HG02938 (cell line): ENCODE data around the gene SLBP.
A peak's percentile ranks its signal among the peaks of the same experiment; 100 is the strongest.

Experiments
- ATAC-seq: cut with Tn5 transposase; IDR thresholded peaks from one replicate; pipeline ENCODE4 v1.9.1; 2021; ENCODE audit warnings: mild to moderate bottlenecking, moderate library complexity; ENCODE audit not compliant: unreplicated experiment

Gene SLBP

DNA sequence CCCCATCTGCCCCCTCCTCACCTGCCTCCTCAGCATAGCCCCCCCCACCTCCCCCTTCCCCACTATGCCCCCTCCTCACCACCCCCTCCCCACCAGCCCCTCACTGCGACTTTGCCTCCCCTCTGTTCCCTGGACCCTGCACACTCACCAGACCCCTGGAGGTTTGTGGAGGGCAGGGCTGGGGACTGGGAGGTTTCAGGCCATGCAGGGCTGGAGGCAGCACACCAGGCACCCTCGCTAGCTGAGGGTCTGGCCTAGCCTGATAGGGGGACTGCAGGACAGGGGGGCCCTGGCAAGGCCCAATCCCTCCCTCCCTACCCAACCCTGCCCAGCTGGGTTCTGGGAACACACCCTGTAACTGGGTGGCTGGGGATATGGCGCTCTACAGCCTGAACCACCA, 37.3 kb upstream of the SLBP start:
- ATAC-seq: no peak

DNA sequence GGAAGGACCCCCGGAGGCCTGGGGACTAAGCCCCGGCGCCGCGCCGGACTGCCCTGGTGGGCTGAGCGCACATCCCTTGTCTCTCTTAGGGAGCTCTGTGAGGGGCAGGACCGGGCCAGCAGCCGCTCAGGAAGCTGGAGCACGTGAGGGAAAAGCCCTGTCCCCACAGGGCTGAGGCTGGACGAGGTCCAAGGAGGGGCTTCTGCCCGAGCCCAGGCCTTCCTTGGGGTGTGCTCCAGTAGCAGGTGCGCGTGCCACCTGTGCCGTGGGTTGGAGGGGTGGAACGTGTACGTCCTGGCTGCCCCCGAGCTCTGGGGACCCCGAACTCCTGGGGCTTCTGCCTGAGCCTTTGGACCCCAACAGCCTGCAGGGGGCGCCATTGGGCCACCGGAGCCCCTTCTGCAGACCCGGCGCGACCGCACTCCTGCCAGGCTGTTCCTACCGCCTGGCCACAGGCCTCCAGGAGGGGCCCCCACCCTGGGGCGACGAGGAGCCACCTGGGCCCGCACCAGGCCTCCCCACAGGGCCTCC, 36.4 kb upstream of the SLBP start:
- no peak for ATAC-seq

DNA sequence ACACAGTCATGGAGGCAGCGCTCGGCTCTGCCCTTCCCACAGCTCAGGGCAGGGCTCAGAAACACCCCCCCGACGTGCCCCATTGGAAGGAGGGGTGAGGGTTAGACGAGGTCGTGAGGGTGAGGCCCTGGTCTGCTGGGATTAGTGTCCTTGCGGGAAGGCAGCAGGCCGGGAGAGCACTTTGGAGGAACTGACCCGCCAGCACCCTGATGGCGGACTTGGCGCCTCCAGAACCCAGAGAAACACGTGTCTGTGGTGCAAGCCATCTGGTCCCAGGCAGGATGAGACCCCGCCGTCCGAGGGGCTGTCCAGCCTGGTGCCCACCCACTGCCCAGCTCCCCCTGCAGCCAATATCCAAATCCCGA, 35.5 kb upstream of the SLBP start:
- no peak for ATAC-seq

DNA sequence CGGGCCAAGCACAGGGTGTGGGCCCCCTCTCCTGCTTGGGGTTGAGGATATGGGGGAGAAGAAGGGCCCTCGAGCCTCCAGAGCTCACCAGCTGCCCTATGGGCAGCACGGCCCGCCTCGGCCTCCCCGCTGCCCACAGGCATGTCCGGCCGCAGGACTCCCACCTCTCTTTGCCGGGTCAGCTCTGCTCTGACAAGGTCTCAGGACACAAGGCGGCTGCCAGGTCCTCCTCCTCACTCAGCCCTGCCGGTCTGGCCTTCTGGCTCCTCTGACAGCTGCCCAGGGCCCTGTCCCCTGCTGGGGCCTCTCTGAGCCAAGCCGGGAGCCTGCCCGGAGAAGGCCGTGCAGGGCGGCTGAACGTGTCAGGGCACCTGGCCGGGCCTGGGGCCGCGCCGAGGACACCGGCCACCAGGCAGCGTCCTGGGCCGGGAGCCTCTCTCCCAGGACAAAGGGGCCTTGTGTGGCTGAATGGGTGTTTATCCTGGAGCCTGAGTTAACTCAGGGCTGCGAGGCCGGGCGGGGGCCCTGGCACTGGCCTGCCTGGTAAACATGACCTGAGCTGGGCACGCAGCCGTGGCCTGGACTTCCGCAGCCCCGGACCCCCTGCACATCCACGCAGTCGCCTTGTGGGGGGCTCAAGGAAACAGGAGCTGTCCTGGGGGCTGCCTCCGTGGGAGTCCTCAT, 34.9 kb upstream of the SLBP start:
- ATAC-seq: no peak

DNA sequence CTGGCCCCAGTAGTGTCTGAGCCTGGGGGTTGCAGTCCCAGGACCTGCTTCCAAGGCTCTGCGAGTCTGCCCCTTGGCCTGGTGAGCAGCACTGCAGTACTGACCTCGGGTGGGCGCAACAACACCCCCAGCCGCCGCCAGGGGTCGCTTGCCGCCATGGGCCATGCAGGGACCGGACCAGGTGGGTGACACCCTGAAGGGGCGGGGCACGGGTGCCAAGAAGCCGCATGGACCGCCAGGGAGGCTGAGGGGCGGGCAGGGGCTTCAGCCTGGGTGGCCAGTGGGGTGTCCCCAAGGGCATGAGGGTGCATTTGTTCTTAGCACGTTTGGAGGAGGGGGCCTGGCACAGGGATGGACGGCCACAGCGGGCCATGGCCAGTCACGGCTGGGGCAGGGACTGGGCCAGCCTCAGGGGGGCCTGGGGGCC, 34.2 kb upstream of the SLBP start:
- peak; percentile 67 for ATAC-seq

DNA sequence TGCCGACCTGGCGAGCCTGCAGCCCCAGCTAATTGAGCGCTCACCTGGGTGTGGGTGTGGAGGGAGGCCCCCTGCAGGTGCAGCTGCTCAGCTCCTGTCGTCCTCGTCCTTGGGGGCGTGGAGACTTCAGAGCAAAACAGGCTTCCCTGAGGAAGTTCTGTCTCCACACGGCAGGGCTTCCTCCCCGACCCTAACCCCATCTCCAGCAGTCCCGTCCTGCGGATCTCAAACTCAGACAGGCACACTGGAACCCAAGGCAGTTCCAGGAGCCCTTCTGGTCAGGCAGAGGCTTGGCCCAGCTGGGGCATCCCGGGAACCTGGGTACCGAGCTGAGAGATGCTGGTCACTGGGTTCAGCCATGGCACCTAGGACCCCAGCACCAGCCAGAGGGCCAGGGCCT, 33.6 kb upstream of the SLBP start:
- ATAC-seq: no peak

DNA sequence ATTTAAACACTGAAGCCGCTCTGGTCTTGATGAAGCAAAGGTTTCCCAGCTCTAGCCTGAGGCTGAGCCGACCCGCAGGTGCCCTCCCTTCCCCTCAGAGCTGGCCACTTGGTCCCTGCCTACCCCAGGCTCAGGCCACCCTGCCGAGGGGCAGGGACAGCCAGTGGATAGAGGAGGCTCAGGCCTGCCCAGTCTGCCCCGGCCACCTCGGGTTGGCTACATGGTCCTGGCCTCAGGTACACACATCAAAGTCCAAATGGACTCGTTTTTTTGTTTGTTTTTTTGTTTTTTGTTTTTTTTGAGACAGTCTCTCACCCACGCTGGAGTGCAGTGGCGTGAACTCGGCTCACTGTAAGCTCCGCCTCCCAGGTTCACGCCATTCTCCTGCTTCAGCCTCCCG, 33.0 kb upstream of the SLBP start:
- ATAC-seq: no peak

DNA sequence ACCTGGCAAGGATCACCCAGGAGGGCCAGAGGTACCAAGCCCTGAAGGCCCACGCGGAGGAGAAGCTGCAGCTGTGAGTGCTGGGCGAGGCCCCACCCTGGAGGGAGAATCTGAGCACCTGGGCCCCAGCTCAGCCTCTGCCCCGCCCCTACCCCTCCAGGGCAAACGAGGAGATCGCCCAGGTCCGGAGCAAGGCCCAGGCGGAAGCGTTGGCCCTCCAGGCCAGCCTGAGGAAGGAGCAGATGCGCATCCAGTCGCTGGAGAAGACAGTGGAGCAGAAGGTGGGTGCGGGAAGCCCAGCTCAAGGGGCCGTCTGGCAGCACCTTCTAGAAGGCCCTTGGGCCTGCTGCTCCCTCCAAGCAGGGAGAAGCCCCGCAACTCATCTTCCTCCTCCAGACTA, 32.4 kb upstream of the SLBP start:
- ATAC-seq: no peak

DNA sequence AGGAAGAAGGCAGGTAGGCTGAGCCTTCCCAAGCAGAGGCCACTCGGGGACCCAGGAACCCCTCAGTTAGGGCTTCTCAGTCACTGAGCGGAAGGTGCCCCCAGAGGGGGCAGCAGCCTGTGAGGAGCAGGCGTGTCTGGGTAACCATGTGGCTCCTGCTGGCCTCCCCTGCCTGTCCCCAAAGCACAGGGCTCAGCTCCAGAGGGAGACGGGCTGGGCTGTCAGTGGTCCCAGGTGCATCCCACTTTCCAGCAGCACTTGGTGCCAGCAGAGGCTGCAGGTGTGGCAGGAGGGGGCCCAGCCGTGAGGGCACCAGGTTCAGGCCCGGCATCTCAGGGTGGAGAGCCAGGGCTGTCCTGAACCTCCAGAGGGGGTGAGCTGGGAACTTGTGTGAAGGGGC, 31.9 kb upstream of the SLBP start:
- no peak for ATAC-seq

DNA sequence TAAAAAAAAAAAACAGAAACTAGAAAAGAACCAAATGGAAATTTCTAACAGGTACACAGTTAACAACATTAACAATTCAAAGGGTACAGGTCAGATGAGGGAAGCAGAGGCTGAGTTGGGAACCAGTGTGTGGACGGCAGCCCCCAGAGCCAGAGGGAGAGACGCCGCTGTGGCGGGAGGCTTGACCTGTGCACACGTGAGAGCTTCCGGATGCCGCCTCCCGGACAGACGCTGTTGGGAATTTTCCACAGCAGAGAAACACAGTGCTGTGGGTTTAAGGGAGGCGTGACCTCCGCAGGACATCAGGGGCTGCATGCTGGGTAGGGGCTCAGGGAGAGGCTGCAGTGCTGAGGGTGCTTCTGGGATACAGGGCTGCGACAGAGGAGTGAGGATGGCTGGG, 31.4 kb upstream of the SLBP start:
- no peak for ATAC-seq

DNA sequence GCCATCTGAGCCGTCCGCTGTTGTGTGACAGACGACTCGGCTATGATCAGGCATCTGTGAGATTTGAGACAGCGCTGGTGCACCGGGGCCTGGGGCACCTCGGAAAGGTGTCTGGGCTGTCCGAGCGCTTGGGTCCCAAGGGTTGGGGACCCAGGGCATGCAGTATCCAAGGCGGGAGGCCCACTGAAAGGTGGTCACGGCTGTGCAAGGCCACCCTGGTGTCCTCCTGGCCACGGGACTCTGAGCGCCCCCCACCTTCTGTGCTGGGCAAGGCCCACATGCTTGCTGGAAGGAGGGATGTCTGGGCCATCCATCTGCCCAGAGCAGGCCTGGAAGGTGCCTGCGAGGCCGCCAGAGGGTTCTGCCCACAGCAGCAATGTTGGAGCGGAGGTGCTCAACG, 29.1 kb upstream of the SLBP start:
- ATAC-seq: no peak

DNA sequence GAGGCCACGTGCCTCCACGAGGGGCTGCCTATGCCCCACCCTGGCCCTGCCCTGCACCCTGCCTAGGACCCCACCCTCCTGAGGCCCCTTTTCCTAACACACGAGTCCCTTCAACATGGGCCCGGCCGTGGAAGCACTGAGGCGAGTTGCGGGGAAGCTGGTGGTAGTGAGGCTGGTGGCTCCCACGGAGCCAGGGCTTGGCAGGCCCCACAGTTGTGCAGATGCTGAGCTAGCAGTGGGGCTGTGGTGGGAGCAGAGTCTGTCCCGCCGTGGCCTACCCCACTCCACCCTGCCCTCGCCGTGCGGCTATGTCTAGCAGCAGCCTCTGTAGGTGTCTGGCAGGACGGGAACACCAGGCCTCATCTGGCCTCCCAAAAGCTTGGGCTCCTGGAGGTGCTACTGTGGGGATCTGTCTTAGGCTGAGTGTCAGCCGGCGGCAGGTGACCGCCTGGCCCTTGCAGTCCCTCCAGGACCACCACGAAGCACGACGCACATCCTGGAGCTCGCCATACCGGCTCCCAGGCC, 28.0 kb upstream of the SLBP start:
- no peak for ATAC-seq

DNA sequence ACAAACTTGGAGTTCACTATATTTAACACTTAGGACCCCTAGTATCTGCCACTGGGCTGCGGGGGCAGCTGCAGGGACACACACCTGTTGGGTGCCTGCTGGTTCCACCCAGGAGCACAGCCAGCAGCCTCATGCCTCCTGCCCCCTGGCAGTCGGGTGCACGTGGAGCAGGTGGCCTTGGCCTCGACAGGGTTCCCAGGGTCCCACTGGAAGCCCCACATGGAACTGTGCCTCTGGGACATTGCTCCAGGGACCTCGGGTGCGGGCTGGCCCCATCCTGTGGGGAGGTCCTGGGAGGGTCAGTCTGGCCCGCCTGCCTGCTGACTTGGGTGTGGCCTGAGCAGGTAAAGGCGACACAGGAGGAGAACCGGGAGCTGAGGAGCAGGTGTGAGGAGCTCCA, 27.2 kb upstream of the SLBP start:
- ATAC-seq: no peak

DNA sequence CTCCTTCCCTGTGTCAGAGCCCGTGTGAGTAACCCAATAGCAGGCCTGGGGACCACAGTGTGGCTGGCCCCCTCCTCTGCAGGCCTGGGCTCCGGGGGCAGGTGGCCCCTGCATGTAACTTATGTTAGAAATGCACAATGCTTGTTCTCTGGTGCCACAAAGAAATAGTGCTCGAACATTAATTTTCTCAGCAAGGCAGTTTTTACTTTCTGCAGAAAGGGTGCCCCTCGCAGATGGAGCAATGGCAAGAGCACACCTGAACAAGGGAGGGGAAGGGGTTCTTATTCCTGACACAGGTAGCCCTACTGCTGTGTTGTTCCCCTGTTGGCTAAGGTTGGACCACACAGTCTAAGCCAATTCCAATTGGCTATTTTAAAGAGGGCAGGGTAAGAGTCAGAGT, 26.3 kb upstream of the SLBP start:
- ATAC-seq: no peak

DNA sequence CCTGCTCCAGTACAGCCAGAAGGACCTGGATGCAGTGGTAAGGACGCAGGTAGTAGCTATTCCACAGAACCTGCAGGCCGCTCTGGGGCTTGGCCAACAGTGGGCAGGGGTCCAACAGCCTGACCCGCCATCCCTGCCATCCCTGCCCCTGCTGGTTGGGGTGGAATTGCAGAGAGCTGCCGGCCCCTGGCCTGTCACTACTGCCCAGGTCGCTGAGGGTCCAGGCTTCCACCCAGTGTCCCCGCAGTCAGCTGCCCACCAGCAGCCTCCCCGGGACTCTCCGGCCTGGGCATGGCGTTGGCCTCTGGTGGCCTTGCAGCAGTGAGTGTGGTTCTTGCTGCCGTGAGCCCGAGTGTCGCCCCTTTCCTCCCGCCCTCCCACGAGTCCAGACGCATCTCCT, 25.5 kb upstream of the SLBP start:
- ATAC-seq: no peak

DNA sequence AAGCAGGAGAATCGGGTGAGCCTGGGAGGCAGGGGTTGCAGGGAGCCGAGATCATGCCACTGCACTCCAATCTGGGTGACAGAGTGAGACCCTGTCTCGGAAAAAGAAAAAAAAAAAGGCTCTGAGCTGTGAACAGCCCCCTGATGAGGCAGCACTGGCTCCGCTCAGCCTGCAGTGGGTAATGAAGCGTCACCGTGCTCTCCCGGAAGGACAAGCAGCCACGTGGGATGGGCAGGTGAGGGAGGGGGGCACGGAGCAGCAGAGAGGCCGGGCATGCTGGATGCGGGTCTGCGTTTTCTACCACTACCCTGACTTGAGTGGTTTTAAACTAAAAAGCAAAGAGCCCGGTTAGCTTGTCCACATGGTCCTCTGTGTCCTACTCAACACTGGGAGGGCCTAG, 24.7 kb upstream of the SLBP start:
- no peak for ATAC-seq

DNA sequence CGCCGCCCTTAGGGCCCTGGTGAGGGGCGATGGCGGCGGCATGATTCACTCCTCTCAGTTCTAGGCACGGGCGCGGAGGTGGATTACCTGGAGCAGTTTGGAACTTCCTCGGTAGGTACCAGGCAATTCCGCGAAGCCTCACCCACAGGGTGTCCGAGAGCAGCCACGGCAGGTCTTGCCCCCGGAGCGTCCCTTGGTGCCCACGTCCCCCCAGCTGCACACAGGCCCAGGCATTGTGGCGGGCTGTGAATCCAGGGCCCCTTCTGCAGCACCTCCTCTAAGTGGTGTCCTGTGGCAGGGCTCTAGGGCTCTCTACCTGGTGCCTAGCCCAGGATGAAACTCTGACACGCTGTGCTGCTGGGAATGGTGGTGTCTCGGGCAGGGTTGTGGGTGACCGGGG, 23.1 kb upstream of the SLBP start:
- ATAC-seq: no peak

DNA sequence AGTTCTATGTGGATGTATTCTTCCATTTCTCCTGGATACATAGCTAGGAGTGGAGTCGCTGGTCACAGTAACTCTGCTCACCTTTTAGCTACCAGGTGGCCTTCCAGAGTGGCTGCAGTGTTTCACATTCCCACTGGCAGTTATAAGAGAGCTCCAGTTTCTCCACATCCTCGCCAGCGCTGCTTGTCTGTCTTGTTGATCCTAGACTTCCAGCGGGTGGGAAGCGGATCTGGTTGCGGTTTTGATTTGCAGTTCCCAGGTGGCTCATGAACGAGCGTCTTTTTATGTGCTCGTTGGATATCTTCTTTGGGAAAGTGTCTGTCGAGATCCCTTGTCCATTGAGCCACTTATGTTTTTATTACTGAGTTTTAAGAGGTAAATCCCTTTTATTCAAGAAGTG, 20.8 kb upstream of the SLBP start:
- ATAC-seq: no peak

DNA sequence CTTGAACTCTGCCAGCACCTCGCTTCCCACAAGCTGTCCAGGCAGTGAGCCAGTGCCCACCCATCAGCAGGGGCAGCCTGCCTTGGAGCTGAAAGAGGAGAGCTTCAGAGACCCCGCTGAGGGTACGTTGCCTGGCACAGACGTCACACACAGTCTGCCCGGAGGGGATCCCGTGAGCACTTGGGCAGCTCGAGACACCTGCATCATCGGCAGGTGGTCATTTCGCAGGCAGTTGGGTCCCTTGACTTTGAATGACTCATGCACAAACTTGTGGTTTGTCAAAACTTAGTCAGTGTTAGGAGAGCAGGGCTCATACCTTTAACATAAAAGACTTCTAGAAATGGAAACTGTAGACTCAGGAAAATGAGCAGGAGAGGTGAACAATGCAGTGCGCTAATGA, 19.1 kb upstream of the SLBP start:
- ATAC-seq: no peak

DNA sequence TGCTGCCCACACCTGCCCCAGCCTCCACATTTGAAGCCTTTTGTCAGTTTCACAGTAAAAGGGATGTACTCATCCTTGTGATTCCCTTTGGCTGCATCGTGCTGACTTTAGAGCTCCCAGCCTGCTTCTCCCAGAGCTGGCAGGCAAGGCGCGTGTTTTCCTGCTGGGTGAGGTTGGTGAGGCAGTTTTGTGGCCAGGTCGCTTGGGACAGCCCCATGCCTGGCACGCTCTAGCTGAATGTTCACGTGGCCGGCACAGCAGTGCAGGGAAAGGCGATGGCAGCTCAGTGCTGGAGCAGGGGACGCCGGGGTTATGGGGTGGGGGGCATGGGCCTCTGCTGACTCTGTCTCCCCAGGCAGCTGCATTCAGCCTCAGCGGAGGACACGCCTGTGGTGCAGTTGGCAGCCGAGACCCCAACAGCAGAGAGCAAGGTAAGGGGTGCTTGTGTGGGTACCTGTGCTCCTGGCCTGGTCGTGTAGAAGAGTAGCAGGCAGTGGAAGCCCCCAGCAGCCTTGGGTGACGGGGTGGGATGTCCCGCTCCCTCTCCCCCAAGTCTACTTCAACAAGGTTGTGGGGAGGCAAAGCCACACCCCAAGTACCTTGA, 18.5 kb upstream of the SLBP start:
- ATAC-seq: no peak

DNA sequence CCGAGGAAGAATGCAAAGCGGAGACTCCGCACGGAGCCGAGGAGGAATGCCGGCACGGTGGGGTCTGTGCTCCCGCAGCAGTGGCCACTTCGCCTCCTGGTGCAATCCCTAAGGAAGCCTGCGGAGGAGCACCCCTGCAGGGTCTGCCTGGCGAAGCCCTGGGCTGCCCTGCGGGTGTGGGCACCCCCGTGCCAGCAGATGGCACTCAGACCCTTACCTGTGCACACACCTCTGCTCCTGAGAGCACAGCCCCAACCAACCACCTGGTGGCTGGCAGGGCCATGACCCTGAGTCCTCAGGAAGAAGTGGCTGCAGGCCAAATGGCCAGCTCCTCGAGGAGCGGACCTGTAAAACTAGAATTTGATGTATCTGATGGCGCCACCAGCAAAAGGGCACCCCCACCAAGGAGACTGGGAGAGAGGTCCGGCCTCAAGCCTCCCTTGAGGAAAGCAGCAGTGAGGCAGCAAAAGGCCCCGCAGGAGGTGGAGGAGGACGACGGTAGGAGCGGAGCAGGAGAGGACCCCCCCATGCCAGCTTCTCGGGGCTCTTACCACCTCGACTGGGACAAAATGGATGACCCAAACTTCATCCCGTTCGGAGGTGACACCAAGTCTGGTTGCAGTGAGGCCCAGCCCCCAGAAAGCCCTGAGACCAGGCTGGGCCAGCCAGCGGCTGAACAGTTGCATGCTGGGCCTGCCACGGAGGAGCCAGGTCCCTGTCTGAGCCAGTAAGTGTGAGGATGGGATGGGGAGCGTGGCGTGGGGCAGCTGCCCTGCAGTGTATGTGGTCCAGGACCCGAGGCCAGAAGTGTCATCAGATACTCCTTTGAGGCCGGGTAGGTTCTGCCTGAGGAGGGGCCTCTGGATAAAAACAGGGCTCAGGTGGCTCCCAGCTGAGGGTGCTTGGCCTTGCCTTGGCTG, 16.2 kb upstream of the SLBP start:
- ATAC-seq: no peak
